Measurements from ENCODE around the gene IL36RN.

The IL36RN gene

DNA sequence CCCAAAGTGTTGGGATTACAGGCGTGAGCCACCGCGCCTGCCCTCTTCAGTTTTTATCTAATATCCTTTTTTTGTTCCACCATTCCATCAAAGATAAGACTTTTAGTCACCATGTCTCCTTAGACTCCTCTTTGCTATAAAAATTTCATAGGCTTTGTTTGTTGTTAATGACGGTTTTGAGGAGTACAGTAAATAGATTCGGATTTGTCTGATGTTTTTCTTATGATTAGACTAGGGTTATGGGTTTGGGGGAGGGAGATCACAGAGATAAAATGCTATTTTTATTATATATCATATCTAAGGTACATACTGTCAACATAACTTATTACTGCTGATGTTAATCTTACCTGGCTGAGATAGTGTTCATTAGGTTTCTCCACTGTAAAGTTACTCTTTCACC lies 12.5 kb upstream of the IL36RN start:
- in situ Hi-C loops (cut with MboI; ENCODE audit: low sequenced_read_pairs), result no loop called here

DNA sequence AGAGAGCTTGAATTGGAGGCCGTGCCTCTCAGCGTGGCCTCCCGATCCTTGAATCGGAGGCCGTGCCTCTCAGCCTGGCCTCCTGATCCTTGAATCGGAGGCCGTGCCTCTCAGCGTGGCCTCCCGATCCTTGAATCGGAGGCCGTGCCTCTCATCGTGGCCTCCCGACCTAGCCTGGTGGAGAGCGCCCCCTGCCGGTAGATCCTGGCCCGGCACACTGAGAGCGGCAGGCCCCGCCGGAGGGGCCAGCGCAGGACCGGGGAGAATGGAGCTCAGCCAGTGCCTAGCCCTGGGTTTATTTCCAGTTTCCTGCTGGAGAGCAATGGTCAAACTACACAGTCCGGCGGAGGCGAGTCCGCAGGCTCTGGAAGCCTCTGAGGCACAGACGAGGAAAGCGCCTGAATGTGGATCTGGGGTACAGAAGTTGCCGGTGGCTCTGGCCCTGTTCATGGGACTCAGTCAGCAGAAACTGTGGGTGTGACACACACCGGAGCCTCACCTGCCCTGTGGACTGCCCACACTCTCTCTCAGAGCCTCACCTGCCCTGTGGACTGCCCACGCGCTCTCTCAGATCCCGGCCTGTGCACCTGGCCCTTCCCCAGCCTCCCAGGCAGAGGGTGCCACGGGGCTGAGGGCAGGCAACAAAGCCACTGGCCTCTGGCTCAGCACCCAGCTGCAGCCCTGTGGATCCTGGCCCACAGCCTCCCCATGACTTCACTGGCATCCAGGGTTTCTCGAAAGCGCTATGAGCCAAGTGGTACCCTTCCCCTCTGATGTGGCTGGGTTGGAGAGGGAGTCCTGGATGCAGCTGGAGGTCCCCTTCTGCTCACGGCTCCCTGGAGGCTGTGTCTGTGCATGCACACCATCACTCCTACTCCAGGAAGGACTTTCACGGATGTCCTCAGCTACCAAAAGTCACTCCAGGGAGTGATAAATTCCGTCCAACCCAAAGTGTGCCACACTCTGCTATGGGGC lies 7.8 kb upstream of the IL36RN start:
- in situ Hi-C loops (cut with MboI; ENCODE audit: low sequenced_read_pairs), result no loop called here

DNA sequence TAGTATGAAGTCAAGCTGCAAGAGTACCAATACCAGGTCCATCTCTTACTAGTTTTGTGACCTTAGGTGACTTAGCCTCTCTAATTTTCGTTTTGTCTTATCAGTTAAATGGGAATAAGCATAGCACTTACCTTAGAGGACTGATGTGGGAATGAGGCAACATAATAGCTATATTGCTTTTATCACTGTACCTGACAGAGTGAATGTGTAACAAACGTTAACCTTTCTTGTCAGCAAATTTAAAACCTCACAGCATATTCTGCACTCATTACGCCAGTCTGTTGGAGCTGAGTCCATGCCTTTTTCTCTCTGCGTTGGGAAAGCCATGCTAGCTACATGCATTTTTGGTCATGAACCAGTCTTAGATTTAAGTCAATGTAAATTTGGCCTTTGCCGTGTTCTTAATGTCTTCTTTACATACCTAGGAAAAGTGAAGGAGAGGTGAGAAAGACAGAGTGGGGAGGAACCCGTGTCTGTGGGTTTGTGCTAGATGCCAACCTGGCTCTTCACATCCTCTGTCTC lies 6.5 kb upstream of the IL36RN start, which contains the start of gene IL36B:
IL36B (minus strand) TSS at position 472 of the 522 bp plus-strand sequence.
- in situ Hi-C loops (cut with MboI; ENCODE audit: low sequenced_read_pairs), result no loop called here

DNA sequence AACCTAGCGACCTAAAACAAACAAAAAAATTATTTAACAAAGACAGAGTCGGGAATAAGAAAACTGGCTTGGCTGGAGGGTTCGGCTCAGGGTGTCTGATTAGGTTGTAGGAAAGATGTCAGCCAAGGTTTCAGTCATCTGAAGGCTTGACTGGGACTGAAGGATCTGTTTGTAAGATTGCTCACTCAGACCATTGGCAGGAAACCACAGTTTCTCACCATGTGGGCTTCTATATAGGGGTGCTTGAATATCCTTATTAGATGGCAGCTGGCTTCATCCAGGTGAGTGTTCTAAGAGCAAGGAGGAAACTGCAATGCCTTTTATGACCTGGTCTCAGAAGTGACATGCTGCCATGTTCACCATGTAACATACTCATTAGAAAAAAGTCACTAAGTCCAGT lies 5.3 kb upstream of the IL36RN start:
- in situ Hi-C loops (cut with MboI; ENCODE audit: low sequenced_read_pairs), result no loop called here

DNA sequence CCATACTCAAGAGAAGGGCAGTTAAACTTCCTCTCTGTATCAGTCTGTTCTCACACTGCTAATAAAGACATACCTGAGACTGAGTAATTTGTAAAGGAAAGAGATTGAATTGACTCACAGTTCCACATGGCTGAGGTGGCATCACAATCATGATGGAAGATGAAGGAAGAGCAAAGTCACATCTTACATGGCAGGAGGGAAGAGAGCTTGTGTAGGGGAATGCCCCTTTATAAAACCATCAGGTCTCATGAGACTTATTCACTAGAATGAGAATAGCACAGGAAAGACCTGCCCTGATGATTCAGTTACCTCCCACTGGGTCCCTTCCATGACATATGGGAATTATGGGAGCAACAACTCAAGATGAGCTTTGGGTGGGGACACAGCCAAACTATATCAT lies 4.9 kb upstream of the IL36RN start:
- in situ Hi-C loops (cut with MboI; ENCODE audit: low sequenced_read_pairs), result no loop called here

DNA sequence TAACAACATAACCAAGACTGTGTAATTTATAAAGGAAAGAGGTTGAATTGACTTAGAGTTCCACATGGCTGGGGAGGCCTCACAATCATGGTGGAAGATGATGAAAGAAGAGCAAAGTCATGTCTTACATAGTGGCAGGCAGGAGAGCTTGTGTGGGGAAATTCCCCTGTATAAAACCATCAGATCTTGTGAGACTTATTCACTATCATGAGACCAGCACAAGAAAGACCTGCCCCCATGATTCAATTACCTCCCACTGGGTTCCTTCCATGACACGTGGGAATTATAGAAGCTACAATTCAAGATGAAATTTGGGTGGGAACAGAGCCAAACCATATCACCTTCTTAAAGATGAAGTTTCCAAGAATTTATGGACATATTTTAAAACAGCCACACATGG lies 2.5 kb upstream of the IL36RN start:
- in situ Hi-C loops (cut with MboI; ENCODE audit: low sequenced_read_pairs), result no loop called here

DNA sequence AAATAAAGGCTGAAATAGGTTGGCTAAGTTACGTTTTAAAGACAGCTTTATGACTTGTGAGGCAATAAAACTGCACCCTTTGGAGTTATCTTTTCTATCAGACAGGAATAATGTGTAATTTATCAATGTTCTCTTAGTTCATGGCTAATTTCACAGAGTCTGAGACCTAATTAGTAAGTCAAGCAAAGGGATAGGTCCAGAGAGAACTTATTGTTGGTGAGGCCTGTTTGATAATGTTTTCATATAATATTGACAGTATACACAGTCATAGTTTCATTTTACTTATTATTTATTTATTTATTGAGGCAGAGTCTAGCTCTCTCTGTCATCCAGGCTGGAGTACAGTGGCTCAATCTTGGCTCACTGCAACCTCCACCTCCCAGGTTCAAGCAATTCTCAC lies 1.9 kb upstream of the IL36RN start:
- in situ Hi-C loops (cut with MboI; ENCODE audit: low sequenced_read_pairs), result no loop called here

DNA sequence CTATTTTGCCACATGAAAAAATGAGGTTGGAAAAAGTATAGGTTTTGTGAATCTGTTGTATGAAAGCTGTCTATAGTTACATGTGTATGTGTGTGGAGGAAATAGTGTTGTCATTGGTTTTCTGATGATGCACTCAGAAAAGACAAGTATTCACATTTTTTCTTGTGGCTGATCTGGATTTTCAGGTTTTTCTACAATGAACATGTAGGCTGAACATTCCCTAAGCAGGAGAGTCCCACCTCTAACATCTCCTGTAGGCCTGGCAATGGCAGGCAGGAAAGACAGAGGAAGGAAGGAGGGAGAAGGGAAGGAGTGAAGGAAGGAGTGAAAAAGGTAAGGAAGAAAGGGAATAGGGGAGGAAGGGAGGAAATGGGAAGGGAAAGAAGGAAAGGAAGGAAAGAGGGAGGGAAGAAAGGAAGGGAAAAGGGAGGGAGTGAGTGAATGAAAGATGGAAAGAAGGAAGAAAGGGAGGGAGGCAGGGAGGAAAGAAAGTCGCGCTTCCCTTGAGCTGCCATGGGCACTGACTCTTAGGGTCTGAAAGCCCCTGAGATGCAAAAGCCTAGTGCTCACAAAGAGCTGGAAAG lies 495 bp upstream of the IL36RN start:
- in situ Hi-C loops (cut with MboI; ENCODE audit: low sequenced_read_pairs), result no loop called here

DNA sequence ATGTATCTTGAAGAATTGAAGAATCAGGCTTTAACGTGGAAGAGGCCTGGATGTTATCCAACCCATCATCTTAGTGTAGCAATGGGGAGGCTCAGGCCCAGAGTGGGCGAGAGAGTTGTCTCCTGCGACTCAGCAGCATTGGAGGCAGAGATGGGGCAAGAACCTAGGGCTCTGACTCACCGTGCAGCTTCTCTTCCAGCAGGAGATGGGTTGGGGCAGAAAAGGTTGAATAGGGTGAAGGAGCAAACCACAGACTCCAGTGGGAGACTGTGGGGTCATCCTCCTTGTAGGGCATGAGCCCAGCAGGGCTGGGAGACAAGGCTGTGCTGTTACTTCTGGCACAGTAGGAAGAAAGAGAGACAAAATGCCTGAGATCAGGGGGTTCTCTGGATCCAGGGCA lies 1.4 kb downstream of the IL36RN start:
- in situ Hi-C loops (cut with MboI; ENCODE audit: low sequenced_read_pairs), result no loop called here

DNA sequence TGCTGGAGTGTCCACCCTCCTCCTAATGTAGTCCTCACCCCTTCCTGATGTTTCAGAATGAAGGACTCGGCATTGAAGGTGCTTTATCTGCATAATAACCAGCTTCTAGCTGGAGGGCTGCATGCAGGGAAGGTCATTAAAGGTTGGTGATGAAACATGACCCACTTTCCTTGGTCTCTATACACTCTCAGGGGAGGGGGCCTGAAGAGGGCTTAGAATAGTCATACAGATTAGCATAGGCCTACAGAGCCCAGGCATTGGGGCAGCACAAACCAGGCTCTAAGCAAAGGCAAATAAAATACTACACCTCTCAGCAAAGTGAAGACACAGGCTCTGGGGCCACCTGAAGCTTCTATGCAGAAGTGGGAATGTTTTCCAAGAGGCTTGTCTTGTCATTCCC lies 1.8 kb downstream of the IL36RN start:
- in situ Hi-C loops (cut with MboI; ENCODE audit: low sequenced_read_pairs), result no loop called here

DNA sequence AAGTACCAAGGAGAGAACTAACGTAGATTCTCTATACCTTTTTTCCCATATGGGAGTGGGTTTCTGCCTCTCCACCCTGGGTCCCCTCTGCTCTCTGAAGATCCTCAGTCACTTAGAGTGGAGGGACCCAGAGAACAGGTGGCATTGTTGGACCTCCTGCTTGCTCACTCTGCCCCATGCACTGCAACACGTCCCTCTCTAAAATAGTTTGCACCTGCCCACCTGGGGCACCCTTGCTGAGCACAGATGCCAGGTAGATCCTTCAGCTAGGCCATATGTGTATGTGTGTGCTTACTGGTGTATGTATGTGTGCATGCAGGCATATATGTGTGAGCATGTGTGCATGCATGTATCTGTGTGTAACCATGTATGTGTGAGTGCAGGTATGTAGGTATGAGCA lies 2.2 kb downstream of the IL36RN start:
- in situ Hi-C loops (cut with MboI; ENCODE audit: low sequenced_read_pairs), result no loop called here

DNA sequence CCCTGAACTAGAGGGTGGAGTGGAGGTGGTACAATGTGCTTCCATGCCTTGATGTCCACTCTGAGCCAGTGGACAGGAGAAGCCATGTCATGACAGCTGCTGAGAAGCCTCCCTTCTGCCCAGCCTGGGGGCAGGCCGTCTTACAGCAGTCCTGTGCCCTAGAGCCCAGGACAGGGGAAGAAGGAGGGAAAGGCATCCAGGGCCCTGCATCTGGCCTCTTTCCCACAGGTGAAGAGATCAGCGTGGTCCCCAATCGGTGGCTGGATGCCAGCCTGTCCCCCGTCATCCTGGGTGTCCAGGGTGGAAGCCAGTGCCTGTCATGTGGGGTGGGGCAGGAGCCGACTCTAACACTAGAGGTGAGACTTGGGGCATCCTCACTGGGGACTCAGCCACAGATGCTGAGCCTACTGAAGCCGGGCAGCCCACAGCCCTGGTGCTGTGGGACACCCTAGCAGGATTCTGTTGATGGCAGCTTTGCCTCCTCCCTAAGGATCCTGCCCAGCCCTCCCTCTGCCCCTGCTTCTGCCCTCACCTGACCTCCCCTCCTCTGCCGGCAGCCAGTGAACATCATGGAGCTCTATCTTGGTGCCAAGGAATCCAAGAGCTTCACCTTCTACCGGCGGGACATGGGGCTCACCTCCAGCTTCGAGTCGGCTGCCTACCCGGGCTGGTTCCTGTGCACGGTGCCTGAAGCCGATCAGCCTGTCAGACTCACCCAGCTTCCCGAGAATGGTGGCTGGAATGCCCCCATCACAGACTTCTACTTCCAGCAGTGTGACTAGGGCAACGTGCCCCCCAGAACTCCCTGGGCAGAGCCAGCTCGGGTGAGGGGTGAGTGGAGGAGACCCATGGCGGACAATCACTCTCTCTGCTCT lies 3.1 kb downstream of the IL36RN start:
- in situ Hi-C loops (cut with MboI; ENCODE audit: low sequenced_read_pairs), result no loop called here

DNA sequence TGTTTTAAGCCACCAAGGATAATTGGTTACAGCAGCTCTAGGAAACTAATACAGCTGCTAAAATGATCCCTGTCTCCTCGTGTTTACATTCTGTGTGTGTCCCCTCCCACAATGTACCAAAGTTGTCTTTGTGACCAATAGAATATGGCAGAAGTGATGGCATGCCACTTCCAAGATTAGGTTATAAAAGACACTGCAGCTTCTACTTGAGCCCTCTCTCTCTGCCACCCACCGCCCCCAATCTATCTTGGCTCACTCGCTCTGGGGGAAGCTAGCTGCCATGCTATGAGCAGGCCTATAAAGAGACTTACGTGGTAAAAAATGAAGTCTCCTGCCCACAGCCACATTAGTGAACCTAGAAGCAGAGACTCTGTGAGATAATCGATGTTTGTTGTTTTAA lies 5.3 kb downstream of the IL36RN start:
- in situ Hi-C loops (cut with MboI; ENCODE audit: low sequenced_read_pairs), result no loop called here

DNA sequence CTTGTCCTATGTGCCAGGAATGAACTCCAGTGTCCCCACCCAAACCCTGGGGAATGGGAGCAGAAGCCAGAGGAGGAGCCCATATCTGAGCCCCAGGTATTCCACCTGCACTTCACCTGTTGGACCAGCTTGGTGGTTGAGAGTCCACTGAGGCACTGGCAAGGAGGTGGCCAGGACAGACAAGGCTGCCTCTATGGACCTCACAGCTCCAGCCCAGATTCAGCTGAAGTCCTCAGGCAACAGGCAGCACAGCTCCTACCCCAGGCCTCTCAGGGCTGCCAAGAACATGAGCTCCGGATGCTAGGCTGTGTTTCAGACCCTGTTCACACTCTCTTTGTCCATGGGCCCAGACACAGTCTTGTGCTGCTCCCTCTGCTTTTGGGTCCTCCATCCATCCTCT lies 5.9 kb downstream of the IL36RN start:
- in situ Hi-C loops (cut with MboI; ENCODE audit: low sequenced_read_pairs), result no loop called here

DNA sequence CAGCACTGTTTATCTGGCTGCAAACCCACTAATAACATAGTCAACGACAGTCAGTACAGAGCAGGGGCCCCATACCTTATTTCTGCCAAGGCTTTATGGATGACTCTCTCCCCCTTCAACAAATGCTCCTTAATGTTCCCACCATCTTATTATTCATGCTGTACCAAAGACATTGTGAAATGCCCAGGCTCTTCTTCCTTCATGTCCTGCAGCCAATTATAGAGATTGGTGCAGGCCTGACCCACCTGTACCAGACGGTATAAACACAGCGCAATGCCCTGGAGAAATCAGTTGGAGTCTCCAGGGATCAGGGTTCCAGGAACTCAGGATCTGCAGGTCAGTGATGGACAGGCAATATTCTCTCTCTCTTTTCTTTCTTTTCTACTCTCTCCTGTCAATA lies 8.7 kb downstream of the IL36RN start, which contains the start of gene IL1F10:
IL1F10 (plus strand) TSS at position 290 of the 400 bp plus-strand sequence. CDS start 4,769 bp downstream, outside the sequence.
- in situ Hi-C loops (cut with MboI; ENCODE audit: low sequenced_read_pairs), result no loop called here

DNA sequence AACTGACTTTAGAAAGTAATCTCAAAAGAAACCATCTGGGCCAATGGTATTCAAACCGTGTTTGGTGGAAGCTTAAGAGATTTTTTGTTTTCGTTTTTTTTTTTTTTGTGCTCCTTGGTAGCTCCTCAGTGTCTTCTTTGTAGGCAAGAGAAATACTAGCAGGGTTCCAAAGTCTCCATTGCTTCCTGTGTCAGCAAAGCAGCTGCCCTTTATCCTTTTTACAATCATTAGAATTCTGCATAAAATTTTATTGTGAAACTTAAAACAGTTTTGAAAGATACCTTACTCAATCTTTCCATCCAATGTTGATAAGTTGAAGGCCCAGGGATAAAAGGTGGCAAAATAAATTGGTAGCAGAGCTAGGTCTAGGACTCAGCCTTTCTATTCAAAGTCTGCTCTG lies 9.3 kb downstream of the IL36RN start:
- in situ Hi-C loops (cut with MboI; ENCODE audit: low sequenced_read_pairs), result no loop called here

DNA sequence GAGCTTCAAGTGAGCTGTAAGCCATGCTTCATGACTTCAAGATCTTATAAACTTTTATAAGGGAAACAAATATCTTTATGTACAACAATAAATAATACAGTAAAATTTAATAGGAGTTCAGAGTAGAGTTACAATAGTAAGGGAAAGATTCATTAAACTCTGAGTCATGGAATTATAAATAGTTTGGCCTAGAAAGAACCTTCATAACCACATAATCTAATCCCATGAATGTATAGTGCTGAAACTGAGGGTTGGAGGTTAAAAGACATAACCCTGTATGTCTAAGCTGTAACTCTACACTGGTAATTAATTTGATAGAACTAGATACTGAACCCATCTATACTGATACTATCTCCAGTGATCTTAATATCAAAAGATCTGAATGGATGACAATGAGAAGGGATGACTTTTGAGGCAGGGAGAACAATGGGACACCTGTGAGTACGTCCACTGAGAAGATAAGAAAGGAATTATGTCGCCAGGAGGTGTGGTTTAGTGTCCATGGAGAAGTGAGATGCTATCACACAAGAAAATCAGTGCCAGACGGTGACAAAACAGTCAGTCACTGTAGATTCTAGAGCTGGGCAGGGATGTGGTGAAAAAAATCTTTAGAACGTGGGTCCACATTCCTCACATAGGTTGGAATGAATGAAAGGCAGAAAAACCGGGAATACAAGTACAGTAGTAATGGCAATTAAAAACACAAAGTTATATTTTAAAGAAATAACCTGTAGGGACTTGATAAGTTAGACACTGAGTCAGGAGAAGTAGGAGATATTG lies 9.9 kb downstream of the IL36RN start:
- in situ Hi-C loops (cut with MboI; ENCODE audit: low sequenced_read_pairs), result no loop called here

DNA sequence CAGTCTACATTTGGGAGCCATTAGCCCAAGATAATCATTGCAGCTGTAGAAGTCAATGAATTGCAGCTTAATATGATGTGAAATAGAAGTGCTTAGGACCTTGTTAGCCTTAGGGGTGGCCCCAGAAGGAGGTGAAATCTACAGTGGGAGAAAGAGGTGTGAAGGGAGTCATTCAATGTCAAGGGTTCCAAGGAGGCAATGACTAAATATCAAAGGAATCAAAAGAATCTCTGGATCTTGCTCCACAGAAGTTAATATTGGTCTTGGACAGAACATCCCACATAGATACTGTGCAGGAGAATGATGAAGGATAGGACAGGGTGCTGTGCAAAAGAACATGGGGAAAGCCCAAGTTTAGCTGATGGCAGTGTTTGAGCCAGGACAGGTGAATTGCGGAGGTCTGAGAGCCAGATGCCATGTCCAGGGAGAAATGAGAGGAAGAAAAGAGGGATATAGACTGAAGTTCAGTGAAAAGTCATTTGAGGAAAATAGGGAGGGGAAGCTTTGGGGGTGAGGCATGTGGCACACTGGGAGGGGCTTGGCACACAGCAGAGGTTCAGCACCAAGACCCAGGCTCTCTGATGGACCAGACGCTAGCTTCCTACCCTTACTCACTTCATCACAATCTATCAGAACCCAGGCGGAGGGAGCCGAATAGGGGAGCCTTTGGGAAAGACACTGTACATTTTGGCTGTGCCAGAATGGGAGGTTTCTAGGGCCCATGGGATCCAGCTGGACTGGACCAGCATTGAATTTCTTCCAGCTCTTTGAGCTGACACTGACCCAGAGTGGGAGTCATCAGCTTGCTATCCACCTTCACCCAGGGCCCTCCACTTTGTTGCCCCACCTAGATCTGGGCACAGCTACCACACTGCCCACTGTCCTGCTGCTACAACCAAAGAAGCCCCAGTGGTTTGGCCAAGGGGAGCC lies 10.9 kb downstream of the IL36RN start:
- in situ Hi-C loops (cut with MboI; ENCODE audit: low sequenced_read_pairs), result no loop called here

DNA sequence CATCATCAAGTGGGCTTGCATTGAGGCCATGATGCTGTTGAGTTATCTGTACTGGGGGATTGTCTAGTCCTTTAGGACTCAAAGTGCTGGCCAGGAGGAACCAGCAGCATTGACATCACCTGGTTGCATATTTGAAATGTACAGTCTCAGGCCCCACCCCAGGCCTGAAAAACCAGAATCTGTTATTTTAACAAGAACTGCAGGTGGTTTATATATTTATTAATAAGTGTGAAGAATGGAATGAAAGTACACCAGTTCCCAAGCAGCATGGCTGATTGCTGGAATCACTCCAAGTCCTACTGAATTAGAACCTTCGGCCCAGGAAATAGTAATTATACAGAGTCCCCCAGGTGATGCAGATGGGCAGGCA lies 11.6 kb downstream of the IL36RN start:
- in situ Hi-C loops (cut with MboI; ENCODE audit: low sequenced_read_pairs), result no loop called here

Data from hTERT RPE-1 (cell line).